Activated naive CD8-positive, alpha-beta T cell treated with anti-CD3 and anti-CD28 coated beads for 36 hours (primary cell): Measurements from ENCODE around the gene RCN1. TPM values are rescaled to one million over a fixed set of nuclear protein-coding genes. Genes with fewer than 3 reads are reported as not detected.
"Not testable (repeated sequence)": the region's sequence is repeated elsewhere in the genome, so short reads cannot be mapped to it uniquely, and the experiment has no call there.

Source experiments
- DNase-seq: peaks from one replicate; pipeline ENCODE4 v3.0.0; 2021
- H3K27ac Mint-ChIP-seq: one replicate; pipeline ENCODE4 v1.8.0; 2022; ENCODE audit warnings: mild to moderate bottlenecking, moderate library complexity, mixed read lengths
- H3K27me3 Mint-ChIP-seq: one replicate; pipeline ENCODE4 v1.8.0; 2022; ENCODE audit warnings: mild to moderate bottlenecking, mixed read lengths
- H3K36me3 Mint-ChIP-seq: one replicate; pipeline ENCODE4 v1.8.0; 2021; ENCODE audit warnings: mild to moderate bottlenecking, mixed read lengths
- H3K4me1 Mint-ChIP-seq: one replicate; pipeline ENCODE4 v1.8.0; 2021; ENCODE audit warnings: mixed read lengths
- H3K4me3 Mint-ChIP-seq: one replicate; pipeline ENCODE4 v1.8.0; 2022; ENCODE audit warnings: mild to moderate bottlenecking, moderate library complexity, mixed read lengths
- H3K9me3 Mint-ChIP-seq: one replicate; pipeline ENCODE4 v1.8.0; 2022; ENCODE audit warnings: mixed read lengths
- total RNA-seq, 2 experiments: library from RNA; stranded (reverse); gene quantifications; one replicate each; pipeline ENCODE4 v1.2.3, GENCODE V29; 2021

The RCN1 gene
- total RNA-seq, 2 experiments from 2014 or later, result 35.4 to 36.3 TPM

DNA sequence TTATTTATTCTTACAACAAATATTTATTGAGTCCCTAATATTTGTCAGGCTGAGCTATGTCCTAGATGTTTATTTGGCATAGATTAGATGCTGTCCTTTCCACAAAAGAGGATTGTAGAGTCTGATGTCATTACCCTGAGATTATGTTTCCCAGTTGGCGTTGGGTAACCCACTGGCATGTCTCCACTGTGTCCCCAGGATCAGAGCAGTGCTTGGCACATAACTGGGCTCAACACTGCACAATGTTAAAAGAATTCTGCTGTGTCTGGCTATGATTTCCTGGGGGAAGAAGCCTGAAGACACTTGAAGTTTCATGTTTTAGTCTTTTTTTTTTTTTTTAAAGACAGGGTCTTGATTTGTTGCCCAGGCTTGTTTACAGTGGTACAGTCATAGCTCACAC is 4.0 kb downstream of the RCN1 start:
- Mint-ChIP-seq H3K27ac (no peak overlapping the region), H3K4me3 (no peak overlapping the region), H3K36me3 (peaks cover 52% of the 10 kb centered on the region), H3K9me3 (no peaks in the 10 kb centered on the region), H3K4me1 (peaks cover 18% of the 10 kb centered on the region), H3K27me3 (no peaks in the 10 kb centered on the region)
- DNase-seq, result no peak

DNA sequence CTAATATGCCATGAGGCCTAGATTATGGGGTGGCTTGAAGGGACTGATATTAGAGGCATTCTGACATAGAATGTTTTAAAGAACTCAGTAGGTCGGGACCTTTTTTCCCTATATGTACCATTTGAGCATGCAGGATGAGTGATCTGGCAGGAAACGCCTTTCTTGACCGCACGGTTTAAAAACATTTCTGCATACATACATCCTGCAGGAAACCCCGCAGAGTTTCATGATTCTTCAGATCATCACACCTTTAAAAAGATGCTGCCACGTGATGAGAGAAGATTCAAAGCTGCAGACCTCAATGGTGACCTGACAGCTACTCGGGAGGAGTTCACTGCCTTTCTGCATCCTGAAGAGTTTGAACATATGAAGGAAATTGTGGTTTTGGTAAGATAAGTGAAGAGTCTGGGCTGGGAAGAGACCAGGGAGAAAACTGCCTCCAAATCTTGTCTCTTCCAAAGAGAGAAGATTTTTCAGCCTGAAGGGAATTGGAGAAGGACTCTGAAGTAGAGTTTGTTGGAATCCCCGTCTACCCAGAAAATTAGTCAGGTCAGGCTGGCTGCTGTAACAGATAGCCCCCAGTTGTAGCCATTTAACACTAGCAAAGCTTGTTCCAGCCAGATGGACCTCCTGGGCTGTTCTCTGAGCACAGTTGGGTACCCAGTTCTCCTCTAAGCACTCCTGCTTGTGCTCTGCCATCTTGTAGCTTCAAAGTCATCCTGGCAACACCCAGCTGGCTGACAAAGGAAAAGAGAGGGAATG is 7.4 kb downstream of the RCN1 start:
- Mint-ChIP-seq H3K36me3 (peaks cover 70% of the 10 kb centered on the region), H3K4me3 (no peak overlapping the region), H3K27me3 (no peaks in the 10 kb centered on the region), H3K27ac (no peak overlapping the region), H3K9me3 (no peaks in the 10 kb centered on the region), H3K4me1 (peaks cover 7% of the 10 kb centered on the region)
- DNase-seq, result no peak

DNA sequence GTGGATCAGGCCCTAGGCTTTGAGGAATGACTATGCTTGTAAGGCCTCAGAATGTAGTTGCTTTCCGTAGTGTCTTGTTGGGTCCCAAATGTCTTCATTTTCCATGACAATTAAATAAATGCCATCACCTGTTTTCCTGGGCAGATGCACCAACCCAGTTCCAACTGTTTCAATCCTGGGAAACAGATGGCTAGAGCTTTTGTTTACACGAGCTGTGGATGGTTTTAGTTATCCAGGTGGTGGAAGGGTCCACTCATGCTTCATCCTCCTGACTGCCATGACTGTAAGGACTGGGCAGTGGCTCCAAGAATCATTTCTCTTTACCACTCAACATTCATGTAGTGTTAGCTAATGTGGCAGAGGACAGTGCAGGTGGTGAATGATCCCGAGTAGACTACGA is 8.6 kb downstream of the RCN1 start:
- peaks cover 67% of the 10 kb centered on the region for H3K36me3 Mint-ChIP-seq
- H3K9me3 Mint-ChIP-seq, result no peaks in the 10 kb centered on the region
- no peak for DNase-seq
- H3K4me1 Mint-ChIP-seq, result no peaks in the 10 kb centered on the region
- H3K27me3 Mint-ChIP-seq, result no peaks in the 10 kb centered on the region
- no peak overlapping the region for H3K27ac Mint-ChIP-seq
- H3K4me3 Mint-ChIP-seq, result no peak overlapping the region

DNA sequence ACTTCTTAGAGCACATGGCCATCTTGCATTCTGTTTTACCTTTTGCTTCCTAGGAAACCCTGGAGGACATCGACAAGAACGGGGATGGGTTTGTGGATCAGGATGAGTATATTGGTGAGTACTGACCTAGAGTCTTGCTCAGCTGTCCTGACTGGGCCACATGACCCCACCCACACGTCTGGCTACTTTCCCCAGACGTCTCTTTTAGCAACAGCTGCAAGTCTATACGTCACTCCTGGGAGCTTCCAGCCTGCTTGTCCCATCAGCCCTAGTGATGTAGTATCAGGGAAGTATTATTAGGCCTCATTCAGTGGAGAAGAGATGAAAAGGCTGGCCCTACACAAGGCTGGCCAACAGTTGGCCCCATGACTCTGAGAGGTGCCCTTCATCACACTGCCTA is 9.6 kb downstream of the RCN1 start:
- Mint-ChIP-seq H3K27ac (no peak overlapping the region), H3K4me3 (no peak overlapping the region), H3K36me3 (peaks cover 63% of the 10 kb centered on the region), H3K9me3 (no peaks in the 10 kb centered on the region), H3K4me1 (no peaks in the 10 kb centered on the region), H3K27me3 (no peaks in the 10 kb centered on the region)
- no peak for DNase-seq

DNA sequence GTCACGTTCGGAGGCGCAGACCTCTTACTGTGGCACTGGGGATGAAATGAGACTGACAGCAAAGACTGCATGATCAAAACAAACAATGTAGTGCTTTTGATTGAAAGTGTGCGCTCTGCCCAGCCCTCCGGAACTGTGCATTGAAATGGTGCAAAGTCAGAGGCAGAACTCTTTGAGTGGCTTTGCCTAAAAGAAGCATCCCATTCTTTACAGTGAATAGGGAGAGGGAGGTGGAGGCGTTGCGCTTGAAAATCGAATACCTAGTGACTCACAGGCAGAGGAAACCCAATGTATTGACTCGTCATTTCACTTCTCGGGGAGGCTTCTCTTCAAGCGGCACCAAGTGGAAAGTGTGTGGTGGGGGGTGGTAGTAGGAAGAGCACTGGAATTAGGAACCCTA is 10.9 kb downstream of the RCN1 start:
- Mint-ChIP-seq H3K9me3 (no peaks in the 10 kb centered on the region), H3K27me3 (no peaks in the 10 kb centered on the region), H3K36me3 (peaks cover 59% of the 10 kb centered on the region)

DNA sequence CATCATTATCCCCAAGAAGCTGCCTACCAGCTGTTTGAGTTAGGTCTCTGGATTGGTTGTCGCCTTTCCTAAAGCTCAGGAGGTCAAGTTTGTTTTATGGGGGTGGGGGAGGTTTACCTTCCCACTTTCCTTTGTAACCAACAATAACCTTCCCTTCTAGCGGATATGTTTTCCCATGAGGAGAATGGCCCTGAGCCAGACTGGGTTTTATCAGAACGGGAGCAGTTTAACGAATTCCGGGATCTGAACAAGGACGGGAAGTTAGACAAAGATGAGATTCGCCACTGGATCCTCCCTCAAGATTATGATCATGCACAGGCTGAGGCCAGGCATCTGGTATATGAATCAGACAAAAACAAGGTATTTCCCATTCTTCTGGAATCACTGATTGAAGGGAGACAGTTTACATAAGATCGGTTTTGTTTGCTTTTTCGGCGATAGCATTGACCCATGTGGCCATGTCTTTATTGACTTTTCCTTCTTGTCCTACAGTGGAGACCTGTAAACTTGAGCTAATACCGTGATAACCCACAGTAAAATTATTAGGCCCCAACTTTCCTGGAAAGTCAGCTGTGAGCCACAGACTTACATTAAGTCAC is 12.3 kb downstream of the RCN1 start:
- H3K9me3 Mint-ChIP-seq, H3K27ac Mint-ChIP-seq, H3K27me3 Mint-ChIP-seq, H3K4me1 Mint-ChIP-seq, H3K4me3 Mint-ChIP-seq, DNase-seq: not testable (repeated sequence)
- peaks cover 44% of the 10 kb centered on the region for H3K36me3 Mint-ChIP-seq

More for the DNA sequence above, 10.9 kb downstream of the RCN1 start:
- no peaks in the 10 kb centered on the region for H3K4me1 Mint-ChIP-seq
- no peak overlapping the region for H3K27ac Mint-ChIP-seq
- no peak for DNase-seq
- no peak overlapping the region for H3K4me3 Mint-ChIP-seq

DNA sequence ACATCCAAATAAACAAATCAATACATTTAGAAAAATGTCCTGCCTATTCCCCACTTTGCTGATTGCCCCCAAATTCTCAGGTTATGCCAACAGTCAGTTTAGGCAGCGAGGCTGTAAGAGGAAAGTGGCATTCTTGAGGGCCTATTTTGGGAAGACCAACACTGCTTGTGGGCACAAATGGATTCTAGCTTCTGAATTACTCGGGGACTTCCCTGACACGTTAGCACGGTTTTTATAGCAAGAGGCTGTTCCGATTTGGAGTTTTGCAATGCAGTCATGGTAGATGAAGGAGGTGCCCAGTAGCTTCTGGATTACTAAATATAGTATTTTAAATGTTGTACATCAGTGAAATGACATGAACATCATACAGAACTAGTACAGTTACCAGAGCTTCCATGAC is 13.1 kb downstream of the RCN1 start:
- Mint-ChIP-seq H3K36me3 (peaks cover 38% of the 10 kb centered on the region), H3K4me1 (no peaks in the 10 kb centered on the region), H3K4me3 (no peak overlapping the region), H3K27ac (no peak overlapping the region), H3K9me3 (no peaks in the 10 kb centered on the region), H3K27me3 (no peaks in the 10 kb centered on the region)
- DNase-seq, result no peak

DNA sequence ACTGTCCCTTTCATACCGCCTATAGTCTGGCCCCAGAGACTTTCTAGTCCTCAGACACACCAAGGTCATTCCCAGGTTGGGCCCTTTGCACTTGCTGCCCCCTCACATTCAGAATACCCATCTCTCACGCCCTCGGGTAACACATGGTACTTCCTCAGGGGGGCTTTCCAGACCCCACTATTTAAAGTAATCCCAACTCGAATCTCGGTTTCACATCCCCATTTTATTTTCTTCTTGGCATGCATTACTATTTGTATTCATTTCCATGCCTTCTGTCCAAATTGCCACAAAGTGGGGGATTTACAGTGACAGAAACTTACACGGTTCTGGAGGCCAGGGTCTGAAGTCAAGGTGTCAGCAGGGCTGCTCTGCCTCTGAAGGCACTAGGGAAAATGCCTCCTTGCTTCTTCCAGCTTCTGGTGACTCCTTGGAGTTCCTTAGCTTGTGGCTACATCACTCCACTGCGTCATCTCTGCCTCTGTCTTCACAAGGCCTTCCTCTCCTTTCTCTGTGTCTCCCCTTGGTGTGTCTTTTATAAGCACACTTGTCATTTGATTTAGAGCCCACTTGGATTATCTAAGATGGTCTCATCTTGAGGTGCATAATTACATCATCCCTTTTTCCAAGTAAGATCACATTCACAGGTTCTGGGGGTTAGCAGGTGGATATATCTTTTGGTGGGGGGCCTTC is 15.1 kb downstream of the RCN1 start:
- Mint-ChIP-seq H3K27ac (no peak overlapping the region), H3K9me3 (no peaks in the 10 kb centered on the region), H3K27me3 (no peaks in the 10 kb centered on the region), H3K4me1 (no peaks in the 10 kb centered on the region), H3K4me3 (no peak overlapping the region), H3K36me3 (peaks cover 25% of the 10 kb centered on the region)
- no peak for DNase-seq

DNA sequence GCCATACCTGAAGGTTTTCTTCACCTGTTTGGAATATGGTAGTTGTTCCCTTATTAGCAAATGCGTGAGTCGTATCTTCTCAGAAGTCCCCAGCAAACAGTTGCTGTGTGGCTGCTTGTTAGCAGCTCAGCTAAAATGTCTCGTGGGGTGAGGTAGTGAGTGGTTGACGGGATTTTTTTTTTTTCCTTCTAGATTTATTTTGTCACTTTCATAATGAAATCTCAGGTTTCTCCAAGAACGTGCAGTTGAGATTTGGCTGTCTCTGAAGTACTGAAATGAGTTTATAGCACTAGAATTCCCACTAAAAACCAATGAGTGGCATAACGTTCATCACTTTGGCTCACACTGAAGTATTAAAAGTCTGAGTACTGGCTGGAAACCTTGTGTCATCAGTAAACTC is 16.8 kb downstream of the RCN1 start:
- H3K27ac Mint-ChIP-seq, result no peak overlapping the region
- no peaks in the 10 kb centered on the region for H3K27me3 Mint-ChIP-seq
- no peak for DNase-seq
- H3K4me1 Mint-ChIP-seq, result no peaks in the 10 kb centered on the region
- peaks cover 15% of the 10 kb centered on the region for H3K36me3 Mint-ChIP-seq
- H3K9me3 Mint-ChIP-seq, result no peaks in the 10 kb centered on the region
- H3K4me3 Mint-ChIP-seq, result no peak overlapping the region

DNA sequence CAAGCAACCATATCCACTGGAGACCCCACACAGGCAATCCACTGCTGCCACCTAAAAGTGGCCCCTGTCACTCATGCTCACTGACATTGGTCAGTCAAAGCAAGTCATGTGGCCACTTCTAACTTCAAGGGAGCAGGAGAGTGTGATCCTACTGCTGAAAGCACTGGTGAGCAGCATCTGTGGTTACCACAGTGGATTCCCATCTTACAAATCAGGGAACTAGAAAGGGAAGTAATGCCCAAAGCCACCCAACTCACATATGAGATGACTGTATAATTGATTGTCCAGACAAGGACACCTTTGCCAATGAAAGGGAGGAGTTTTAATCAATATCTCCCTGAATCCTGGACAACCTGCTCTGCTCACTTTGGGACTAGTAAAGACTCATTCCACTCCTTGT is 17.7 kb downstream of the RCN1 start:
- H3K4me1 Mint-ChIP-seq, result no peaks in the 10 kb centered on the region
- H3K36me3 Mint-ChIP-seq, result peaks cover 6% of the 10 kb centered on the region
- no peak for DNase-seq
- no peaks in the 10 kb centered on the region for H3K9me3 Mint-ChIP-seq
- peaks cover 6% of the 10 kb centered on the region for H3K27me3 Mint-ChIP-seq
- H3K4me3 Mint-ChIP-seq, result no peak overlapping the region
- no peak overlapping the region for H3K27ac Mint-ChIP-seq

DNA sequence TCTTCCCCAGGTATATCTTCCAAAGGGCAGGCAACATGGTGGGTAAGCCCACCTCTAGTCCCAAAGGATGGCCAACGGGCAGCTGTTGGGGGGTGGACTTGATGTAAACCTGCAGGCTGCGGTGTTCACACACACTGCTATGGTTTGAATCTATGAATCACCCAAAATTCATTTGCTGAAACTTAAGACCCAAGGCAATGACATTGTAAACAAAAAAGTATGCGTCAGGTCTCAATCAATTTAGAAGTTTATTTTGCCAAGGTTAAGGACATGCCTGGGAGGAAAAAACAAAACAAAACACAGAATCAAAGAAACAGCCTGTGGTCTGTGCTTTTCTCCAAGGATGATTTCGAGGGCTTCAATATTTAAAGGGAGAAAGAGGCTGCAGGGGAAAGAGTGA is 18.3 kb downstream of the RCN1 start:
- Mint-ChIP-seq H3K36me3 (peaks cover 5% of the 10 kb centered on the region), H3K4me3 (no peak overlapping the region), H3K27ac (no peak overlapping the region), H3K27me3 (peaks cover 8% of the 10 kb centered on the region), H3K9me3 (no peaks in the 10 kb centered on the region), H3K4me1 (no peaks in the 10 kb centered on the region)
- no peak for DNase-seq

DNA sequence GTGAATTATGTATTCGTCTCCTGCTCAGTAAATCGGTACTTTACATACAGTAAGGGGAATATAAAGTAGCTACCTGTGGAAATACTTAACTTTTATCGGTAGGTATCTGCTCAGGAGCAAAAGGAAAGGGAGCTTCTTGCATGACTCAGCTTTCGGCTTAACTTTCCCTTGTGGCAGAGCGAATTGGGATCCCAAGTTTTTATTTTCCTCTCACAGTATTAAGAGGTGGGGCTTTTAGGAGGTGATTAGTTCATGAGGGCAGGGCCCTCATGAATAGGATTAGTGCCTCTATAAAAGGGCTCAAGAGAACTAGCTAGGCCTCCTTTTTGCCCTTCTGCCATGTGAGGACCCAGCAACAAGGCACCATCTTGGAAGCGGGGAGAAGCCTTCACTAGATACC is 18.7 kb downstream of the RCN1 start:
- H3K27ac Mint-ChIP-seq, result no peak overlapping the region
- no peak for DNase-seq
- peaks cover 8% of the 10 kb centered on the region for H3K27me3 Mint-ChIP-seq
- H3K4me1 Mint-ChIP-seq, result no peaks in the 10 kb centered on the region
- peaks cover 4% of the 10 kb centered on the region for H3K36me3 Mint-ChIP-seq
- no peak overlapping the region for H3K4me3 Mint-ChIP-seq
- H3K9me3 Mint-ChIP-seq, result no peaks in the 10 kb centered on the region

DNA sequence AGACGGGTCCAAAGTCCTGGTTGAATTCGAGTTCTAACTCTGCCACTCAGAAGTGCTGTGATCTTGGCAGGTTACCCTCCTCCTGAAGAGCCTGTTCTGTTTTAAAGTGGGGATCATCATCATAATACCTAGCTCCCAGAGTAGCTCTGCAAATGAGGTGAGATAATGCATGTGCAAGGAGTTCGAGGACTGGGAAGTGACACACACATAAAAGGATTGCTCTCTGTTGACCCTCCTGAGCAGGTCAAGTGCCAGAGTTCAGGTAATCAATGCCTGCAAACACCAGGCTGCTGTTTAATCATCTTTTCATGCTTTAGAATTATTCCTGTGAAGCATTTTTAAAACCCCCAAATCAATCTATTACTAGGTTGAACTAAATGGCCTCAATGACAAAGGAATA is 19.9 kb downstream of the RCN1 start:
- H3K36me3 Mint-ChIP-seq, result peaks cover 4% of the 10 kb centered on the region

DNA sequence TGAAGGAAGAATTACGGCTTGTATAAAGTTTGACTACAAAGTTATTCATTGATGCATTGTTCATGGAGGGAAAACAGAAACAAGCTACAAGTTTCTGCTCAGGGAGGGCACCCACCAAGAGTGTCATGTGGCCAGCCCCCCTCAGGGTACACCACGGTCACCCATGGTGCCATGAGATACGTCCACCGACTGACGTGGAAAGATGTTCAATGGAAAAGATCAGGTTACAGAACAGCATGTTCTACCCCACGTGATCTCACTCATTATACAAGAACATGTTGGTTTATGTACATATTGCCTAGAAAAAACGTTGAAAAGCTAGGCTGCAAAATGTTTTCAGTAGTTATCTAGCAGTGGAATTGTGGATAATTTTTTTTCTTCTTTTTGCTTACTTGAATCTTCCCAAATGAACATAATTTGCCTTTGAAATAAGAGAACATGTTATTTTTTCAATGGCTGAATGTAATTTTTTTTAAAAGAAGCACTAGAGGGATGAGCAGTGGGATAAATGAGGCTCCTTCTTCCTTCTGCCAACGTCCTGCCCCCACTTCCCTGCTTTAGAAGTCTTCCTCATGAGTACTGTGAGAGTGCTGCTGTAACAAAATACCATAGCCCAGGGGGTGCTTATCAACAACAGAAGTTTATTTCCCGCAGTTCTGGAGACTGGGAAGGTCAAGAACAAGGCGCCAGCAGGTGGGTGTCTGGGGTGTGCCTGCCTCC is 22.5 kb downstream of the RCN1 start:
- Mint-ChIP-seq H3K27me3 (peaks cover 8% of the 10 kb centered on the region), H3K36me3 (no peaks in the 10 kb centered on the region), H3K4me1 (no peaks in the 10 kb centered on the region), H3K27ac (no peak overlapping the region), H3K4me3 (no peak overlapping the region), H3K9me3 (no peaks in the 10 kb centered on the region)
- DNase-seq, result no peak

More for the DNA sequence above, 19.9 kb downstream of the RCN1 start:
- H3K4me3 Mint-ChIP-seq, result no peak overlapping the region
- no peaks in the 10 kb centered on the region for H3K4me1 Mint-ChIP-seq
- no peak for DNase-seq
- H3K27me3 Mint-ChIP-seq, result peaks cover 8% of the 10 kb centered on the region
- H3K9me3 Mint-ChIP-seq, result no peaks in the 10 kb centered on the region
- no peak overlapping the region for H3K27ac Mint-ChIP-seq

DNA sequence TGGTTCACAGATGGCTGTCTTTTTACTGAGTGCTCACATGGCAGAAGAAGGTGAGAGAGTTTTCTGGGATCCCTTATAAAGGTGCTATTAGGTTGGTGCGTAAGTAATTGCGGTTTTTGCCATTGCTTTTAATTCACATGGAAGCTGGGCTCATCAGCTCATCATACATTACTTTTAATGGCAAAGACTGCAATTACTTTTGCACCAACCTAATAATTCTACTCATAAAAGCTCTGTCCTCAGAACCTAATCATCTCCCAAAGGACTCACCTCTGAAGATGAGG is 23.0 kb downstream of the RCN1 start:
- no peaks in the 10 kb centered on the region for H3K4me1 Mint-ChIP-seq
- no peak overlapping the region for H3K4me3 Mint-ChIP-seq
- no peak overlapping the region for H3K27ac Mint-ChIP-seq
- DNase-seq, result no peak
- H3K27me3 Mint-ChIP-seq, result peaks cover 8% of the 10 kb centered on the region
- H3K9me3 Mint-ChIP-seq, result no peaks in the 10 kb centered on the region
- no peaks in the 10 kb centered on the region for H3K36me3 Mint-ChIP-seq
